Cardiac muscle cell (in vitro differentiated cells and primary cell): Measurements from ENCODE around the gene ACAP1. TPM values are rescaled to one million over a fixed set of nuclear protein-coding genes. Genes with fewer than 3 reads are reported as not detected.

Experiments
- DNase-seq, 2 donors: peaks; one replicate each; pipeline versions ENCODE4 v3.0.0 to v3.0.0-alpha.2; 2010 to 2017; ENCODE audit warnings: low read depth in 1 of 2, low spot score in 1 of 2
- H3K27ac ChIP-seq: fragments of 200-600 bp; sonication (generic); 2 replicates; pipeline ENCODE4 v1.5.1; 2016
- H3K27me3 ChIP-seq: fragments of 200-600 bp; sonication (generic); 2 replicates; pipeline ENCODE4 v1.6.0; 2016; ENCODE audit warnings: control low read depth
- H3K36me3 ChIP-seq: fragments of 200-600 bp; sonication (generic); 2 replicates; pipeline ENCODE4 v1.5.1; 2016; ENCODE audit warnings: control low read depth
- H3K4me1 ChIP-seq: fragments of 200-600 bp; sonication (generic); 2 replicates; pipeline ENCODE4 v1.8.1; 2017; ENCODE audit warnings: low read depth, mild to moderate bottlenecking, mixed run types
- H3K4me3 ChIP-seq: fragments of 200-600 bp; sonication (generic); 2 replicates; pipeline ENCODE4 v1.5.1; 2016; ENCODE audit warnings: mild to moderate bottlenecking
- H3K9me3 ChIP-seq: fragments of 200-600 bp; sonication (generic); 2 replicates; pipeline ENCODE4 v1.5.1; 2017; ENCODE audit warnings: low read depth, mild to moderate bottlenecking, control low read depth
- polyA plus RNA-seq: library from polyadenylated mRNA; unstranded; fragments of >200 nt; fragmentation: Nextera tagmentation; extraction: Ambion mirVana; gene quantifications from 2 replicates; pipeline ENCODE4 v1.2.1, GENCODE V29; 2016
- total RNA-seq: library from RNA; depleted of rRNA; stranded (reverse); fragments of >200 nt; gene quantifications from 2 replicates; pipeline ENCODE4 v1.2.3, GENCODE V29; 2016
- TF ChIP-seq, protein P1 (sequence below): IDR thresholded peaks from 2 replicates; pipeline ENCODE4 v1.5.1; 2012; ENCODE audit warnings: low read depth, mild to moderate bottlenecking, low read length

ACAP1 gene
- total and polyA plus RNA-seq, 2 experiments from 2014 or later, result 1.4 to 32.1 TPM

DNA sequence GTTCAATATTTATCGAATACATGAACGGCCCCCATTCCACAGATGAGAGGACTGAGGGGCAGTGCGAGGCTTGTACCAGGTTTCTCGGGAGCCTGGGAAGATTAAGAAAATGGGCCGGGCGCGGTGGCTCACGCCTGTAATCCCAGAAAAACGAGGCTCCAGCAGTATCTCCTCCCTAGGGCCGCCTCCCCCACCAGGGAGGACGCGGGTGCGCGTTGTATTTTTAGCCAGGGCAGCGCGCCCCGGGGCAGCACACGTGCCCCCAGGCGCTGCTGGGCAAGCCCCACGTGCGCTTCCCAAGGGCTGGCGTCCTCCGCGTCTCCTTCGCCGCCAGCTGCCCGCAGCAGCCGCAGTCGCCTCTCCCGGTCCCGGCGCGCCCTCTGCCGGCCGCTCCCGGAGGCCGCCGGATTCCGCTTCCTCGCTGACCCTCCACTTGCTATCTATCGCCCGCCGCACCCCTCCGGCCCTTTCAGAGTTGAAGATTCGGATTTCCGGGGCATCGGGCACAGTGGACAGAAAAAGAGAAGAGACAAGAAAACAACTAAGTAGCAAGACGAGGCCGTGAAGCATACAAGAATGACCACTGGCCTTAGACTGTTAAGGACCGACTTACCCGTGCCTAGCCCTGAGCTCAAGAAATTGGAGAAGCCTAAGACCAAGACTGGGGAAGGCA, 40.0 kb upstream of the ACAP1 start:
- Histone ChIP-seq H3K27ac (no peak overlapping the region), H3K4me3 (no peak overlapping the region), H3K27me3 (peaks cover 4% of the 10 kb centered on the region), H3K4me1 (peaks cover 33% of the 10 kb centered on the region), H3K36me3 (no peaks in the 10 kb centered on the region), H3K9me3 (no peaks in the 10 kb centered on the region)
- peak; percentile 87 to 92 for DNase-seq
- TF ChIP-seq, protein P1, sequence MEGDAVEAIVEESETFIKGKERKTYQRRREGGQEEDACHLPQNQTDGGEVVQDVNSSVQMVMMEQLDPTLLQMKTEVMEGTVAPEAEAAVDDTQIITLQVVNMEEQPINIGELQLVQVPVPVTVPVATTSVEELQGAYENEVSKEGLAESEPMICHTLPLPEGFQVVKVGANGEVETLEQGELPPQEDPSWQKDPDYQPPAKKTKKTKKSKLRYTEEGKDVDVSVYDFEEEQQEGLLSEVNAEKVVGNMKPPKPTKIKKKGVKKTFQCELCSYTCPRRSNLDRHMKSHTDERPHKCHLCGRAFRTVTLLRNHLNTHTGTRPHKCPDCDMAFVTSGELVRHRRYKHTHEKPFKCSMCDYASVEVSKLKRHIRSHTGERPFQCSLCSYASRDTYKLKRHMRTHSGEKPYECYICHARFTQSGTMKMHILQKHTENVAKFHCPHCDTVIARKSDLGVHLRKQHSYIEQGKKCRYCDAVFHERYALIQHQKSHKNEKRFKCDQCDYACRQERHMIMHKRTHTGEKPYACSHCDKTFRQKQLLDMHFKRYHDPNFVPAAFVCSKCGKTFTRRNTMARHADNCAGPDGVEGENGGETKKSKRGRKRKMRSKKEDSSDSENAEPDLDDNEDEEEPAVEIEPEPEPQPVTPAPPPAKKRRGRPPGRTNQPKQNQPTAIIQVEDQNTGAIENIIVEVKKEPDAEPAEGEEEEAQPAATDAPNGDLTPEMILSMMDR, result peak; percentile 92

- Histone ChIP-seq H3K4me3 (no peak overlapping the region), H3K27ac (no peak overlapping the region), H3K9me3 (no peaks in the 10 kb centered on the region), H3K36me3 (no peaks in the 10 kb centered on the region), H3K4me1 (peaks cover 3% of the 10 kb centered on the region), H3K27me3 (no peaks in the 10 kb centered on the region)
- TF ChIP-seq, protein P1, result no peak
- DNase-seq, result no peak
These were observed 32.1 kb upstream of the ACAP1 start for GRCh38 chr17:7304179-7304578.

DNA sequence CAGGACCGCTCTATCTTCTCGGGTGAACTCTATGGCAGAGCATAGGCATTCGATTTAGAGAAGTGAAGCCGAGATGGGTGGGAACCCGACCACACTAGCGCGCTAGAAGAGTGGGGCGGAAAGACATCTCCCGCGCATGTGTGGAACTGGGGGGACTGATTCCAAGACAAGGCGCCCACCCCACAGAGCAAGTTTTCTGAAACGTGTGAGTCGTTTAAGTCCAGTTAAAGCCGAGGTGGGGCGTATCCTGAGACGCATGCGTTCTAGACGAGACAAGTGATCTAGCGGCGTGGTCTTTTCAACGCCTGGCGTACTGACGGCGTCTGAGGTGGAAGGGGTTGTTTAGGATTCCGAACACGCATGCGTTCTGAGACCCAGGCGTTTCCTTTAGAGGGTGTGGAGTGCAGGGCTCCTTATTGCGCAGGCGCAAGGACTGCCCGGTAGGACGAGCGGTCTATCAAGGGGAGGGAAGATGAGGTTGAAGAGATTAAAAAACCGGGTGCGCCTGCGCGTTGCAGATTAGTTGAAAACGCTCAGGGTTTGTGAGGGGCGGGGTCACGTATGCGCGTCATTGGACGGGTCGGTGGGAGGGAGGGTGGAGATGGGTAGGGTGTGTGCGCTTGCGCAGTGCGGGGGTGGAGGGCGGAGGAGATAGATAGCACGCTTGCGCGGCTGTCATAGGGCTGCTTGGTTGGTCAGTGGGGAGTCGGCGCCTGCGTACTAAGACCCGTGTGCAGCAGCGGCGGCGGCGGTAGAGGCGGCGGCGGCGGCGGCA, 29.2 kb upstream of the ACAP1 start, which contains the start of gene EIF5A:
Gene EIF5A, plus strand, starts transcription at position 718 of the 775 bp plus-strand sequence. CDS start 2,008 bp downstream, outside the sequence.
- peak within 1 kb of the TSS; percentile 90 for H3K4me3 ChIP-seq
- no peaks in the 10 kb centered on the region for H3K27me3 ChIP-seq
- H3K9me3 ChIP-seq, result no peaks in the 10 kb centered on the region
- TF ChIP-seq, protein P1, result no peak
- H3K27ac ChIP-seq, result peak within 1 kb of the TSS; percentile 99
- peaks cover 19% of the 10 kb centered on the region for H3K36me3 ChIP-seq
- peaks cover 10% of the 10 kb centered on the region for H3K4me1 ChIP-seq
- DNase-seq, result peak; percentile 100

GRCh38 chr17:7307686-7308624, 28.4 kb upstream of the ACAP1 start:
- DNase-seq, result peak; percentile 56 to 59
- TF ChIP-seq, protein P1, result peak; percentile 8
- peak overlapping the region; percentile 90 for H3K4me3 ChIP-seq
- H3K27me3 ChIP-seq, result no peaks in the 10 kb centered on the region
- H3K9me3 ChIP-seq, result no peaks in the 10 kb centered on the region
- peaks cover 10% of the 10 kb centered on the region for H3K4me1 ChIP-seq
- H3K27ac ChIP-seq, result peak overlapping the region; percentile 99
- peaks cover 26% of the 10 kb centered on the region for H3K36me3 ChIP-seq
